Left cardiac atrium (tissue), 4 donors: ENCODE results near the gene C1orf21. TPM values are rescaled to one million over a fixed set of nuclear protein-coding genes. Genes with fewer than 3 reads are reported as not detected.
A peak's percentile ranks its signal among the peaks of the same experiment; 100 is the strongest.

Experiments
- ATAC-seq, 2 donors: fragments of 200-7000 bp; cut with Tn5 transposase; one replicate each; pipeline ENCODE4 v1.9.1; 2020; ENCODE audit warnings: mild to moderate bottlenecking in 2 of 2, moderate library complexity in 2 of 2
- DNase-seq: peaks from one replicate; pipeline ENCODE4 v3.0.0-alpha.2; 2020
- intact Hi-C, 2 donors: fragments of 100-400 bp; cut with DNase I; formaldehyde crosslinking; loops; one replicate each; pipeline versions ENCODE4 v1.14.1 to v1.15.1; 2022 to 2023
- total RNA-seq, 2 donors: library from RNA; stranded (reverse); fragmentation: NEBNext Ultra II Directional; extraction: Animal tissue kit (Norgen Biotek cat#: 25700); gene quantifications; one replicate each; pipeline ENCODE4 v1.2.1, GENCODE V29; 2021
- donor health status: DM: no; HTN: yes; CAD: no.
- donor health status: DM: no; HTN: yes; CAD: no; lungs with severe emphysema.
- donor health status: DM: yes; HTN: yes; CAD: no.
- donor health status: Dilated cardiomyopathy.

Gene C1orf21
- total RNA-seq, 2 donors from 2014 or later = 61.3 to 80.7 TPM

DNA sequence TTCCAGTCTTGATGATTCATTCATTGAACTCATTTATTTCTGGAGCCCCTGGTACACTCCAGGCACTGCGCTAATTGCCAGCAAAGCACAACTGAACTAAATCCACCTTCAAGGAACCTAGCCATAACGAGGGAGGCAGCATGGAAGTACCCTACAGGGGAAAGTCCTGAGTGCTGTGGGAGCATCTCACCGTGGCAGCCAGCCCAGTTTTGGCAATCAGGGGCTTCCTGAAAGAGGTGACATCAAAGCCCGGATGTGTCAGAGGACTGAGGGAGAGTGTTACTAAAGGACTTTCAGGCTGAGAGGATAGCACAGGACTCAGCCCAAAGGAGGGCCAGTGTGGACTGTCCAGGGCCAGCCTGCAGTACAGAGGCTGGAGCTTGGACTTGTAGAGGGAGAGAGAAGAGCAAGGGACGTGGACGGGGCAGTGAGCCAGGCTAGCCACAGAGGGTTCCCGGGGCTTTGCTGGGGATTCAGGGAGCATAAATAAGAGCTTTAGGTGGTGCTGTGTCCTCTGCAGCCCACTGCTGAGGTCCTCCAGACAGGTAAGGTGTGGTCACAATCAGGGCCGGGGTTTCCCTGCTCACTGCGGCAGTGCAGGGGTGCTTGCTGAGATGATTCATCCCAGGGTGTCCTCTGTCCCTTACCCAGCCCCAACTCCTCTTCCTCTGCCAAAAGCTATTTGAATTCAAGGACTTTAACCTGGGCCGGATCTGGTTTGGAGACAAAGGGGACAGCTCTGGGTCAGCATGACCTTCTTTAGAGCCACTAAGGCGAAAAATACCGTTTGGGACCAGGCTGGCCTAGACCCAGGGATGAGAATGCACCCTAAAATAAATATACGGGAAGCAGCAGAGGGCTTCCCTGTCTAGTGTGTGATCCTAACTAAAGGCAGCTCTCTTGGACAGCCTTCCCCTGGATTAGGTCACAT, 239.5 kb downstream of the C1orf21 start:
- ATAC-seq (peak; percentile 44 to 54), DNase-seq (peak; percentile 47)
- intact Hi-C loops = no loop called here

DNA sequence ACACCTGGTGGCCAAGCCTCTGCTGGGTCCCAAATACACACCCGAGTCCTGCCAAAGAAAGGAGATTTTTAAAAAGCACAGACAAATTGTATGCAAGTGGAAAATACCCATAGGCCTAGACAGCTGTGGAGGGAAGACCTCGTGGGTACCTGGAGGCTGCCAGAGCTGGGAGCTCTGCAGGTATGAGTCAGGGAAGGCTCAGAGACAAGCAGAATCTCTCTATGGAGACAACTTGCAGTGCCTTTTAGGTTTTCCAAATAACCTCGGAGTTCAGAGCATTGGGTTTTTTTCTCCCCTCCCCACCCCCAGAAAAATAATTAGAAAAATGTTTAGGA, 240.1 kb downstream of the C1orf21 start:
- ATAC-seq = no peak
- DNase-seq = no peak
- intact Hi-C loops = no loop called here

DNA sequence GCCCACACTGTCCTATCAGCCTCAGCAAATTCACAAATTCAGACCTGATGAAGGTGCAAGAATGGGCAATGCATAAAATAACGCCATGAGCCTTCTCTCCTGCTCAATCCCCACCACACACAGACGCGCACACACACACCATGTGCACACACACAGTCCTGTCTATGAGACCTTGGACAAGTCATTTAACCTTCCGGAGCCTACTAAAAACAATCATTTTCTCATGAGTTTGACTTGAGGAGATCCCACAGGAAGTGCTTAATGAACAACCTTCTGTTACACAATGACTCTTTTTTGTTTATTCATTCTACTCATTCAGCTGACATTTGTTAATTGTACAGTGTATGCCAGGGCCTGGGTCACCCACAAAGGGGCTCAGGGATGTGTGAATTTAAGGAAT, 242.4 kb downstream of the C1orf21 start:
- DNase-seq (no peak), ATAC-seq (no peak)
- intact Hi-C loops = no loop called here

DNA sequence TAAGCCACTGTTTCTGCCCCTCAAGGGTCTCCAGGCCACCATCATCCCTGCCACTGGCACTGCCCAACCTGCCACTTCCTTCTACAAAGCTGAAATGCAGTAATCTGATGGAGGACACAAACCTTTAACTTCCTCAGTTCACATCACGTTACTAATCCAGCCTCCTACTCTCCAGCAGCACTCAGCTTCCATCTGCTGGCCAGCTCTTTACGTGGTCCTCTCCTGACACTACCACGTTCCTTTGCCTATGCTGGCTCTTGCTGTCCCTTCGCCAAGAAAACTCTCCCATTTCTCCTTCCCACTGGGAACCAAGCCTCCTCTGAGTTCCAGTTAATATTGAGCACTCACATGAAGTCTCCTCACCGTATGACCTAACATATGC, 243.8 kb downstream of the C1orf21 start:
- ATAC-seq = no peak
- intact Hi-C loops = no loop called here
- DNase-seq = no peak

DNA sequence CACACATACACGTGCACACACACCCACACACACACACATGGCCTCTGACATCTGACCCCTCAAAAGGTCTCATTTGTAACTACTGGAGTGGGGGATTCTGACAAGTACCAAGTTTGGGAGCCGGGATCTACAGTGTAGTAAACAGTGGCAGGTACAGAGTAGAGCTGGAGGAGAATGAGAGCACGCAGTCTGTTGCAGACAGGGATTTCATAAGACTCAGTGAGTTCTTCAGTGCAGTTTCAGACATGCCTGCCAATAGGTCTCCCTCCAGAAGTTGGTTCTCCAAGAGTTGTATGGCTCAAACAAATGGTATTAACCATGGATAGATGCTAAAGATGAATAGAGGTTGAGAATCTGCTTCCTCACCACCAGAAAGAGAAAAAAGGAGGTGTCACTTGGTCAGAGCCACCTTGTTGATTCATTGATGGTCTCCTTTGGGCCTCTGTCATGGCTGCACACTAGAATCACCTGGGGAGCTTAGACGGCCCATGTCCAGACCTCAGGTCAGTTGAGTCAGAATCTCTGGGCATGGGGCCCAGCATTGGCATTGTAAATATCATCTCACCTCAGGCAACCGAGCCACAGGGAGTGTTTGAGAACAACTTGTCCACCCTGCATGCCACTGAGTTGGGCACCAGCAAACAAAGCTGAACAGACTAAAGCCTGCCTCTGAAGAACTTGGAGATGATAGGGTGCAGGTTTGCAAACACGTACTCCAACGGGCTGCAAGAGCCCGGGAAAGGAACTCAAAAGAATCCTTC, 245.8 kb downstream of the C1orf21 start:
- DNase-seq (peak; percentile 46), ATAC-seq (peak in 1 of 2 donors; percentile 31)
- intact Hi-C loops = no loop called here

DNA sequence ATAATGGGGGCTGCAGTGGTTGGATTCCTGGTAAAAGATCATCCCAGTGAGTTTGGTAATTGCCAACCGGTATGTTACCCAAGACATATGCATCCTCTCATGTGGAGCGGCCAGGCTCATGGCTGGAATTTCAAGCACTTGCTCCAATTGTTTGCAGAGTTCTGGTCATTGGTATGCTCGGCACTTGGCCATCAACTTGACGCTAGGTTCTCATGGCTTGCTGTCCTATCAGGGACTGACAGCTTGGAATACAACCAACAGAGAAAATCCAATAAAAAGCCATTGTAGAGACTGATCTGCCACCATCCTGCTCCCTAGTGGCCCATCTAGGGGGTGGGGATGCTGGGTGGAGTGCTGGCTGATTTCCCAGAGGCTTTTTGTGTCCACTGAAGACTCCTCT, 247.0 kb downstream of the C1orf21 start:
- no peak for ATAC-seq
- no peak for DNase-seq
- intact Hi-C loops = no loop called here

DNA sequence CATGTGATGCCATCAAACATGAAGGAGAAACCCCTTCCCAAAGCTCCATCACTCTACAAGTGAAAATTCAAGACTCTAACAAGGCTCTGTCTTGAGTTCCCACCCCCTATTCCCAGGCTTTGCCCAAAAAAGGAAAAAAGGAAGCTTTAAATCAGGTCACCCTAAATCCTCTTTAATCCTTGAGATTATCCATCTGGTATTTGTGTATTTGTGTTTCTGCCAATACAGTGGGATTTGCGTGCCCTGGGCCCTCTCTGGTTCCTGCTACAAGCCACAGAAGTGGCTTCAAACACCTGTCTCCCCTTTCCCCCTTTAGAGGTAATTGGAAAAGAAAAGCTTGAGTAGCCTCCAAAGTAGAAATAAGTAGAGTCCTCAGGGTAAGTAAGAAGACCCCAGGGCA, 247.5 kb downstream of the C1orf21 start:
- intact Hi-C loops = no loop called here
- no peak for ATAC-seq

DNA sequence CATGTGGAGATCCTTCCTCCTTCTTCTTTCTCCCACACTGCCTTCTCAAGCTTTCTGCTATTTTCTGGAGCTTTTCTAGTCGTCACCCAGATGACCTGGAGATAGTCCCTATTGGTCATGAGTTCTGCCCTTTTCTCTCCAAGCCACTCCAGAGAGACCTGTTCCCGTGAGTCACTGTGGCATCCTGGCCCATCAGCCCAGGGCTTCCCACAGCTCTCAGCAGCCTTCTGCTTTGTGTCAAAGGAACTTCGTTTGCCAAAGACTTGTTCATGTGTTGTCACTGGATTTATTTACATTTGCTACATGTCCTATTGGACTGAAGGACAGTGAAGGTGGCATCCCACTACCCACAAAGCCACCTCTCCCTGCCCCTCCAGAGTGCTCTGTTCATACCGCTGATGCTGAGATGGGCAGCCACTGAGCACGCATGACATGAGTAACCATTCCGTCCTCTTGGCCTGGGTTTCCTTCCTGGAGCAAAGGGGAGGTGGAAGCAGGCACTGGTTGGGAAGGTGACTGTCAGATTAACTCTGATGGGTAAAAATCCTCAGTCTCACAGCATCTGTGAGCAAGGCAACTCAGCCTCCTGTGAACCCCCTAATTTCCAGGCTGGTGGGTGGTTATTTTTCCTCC, 248.6 kb downstream of the C1orf21 start:
- no peak for DNase-seq
- ATAC-seq = no peak
- intact Hi-C loops = no loop called here

More for the DNA sequence above, 247.5 kb downstream of the C1orf21 start:
- DNase-seq = no peak

DNA sequence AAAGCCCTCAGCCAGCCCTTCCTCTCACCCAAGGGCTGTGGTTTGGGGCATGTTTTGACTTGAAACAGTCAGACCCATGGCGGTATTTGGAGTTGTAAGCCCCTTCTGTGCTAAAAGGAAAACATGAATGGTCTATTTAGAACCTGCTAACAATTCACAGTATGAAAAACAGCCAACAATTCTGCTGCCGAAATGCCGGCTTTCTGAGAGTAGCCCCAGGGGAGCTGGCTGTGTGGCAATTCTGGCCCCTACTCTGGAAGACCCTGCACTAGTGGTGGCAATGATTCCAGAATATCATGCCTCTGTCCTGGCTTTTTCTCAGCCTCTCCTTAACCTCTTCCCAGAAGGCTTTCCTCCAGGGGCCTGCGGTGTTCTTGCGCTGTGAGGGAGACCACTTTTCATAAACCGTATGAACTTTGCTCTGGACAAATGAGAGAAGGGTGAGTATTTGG, 249.2 kb downstream of the C1orf21 start:
- ATAC-seq (peak in 1 of 2 donors; percentile 45), DNase-seq (peak; percentile 59)
- intact Hi-C loops = no loop called here

DNA sequence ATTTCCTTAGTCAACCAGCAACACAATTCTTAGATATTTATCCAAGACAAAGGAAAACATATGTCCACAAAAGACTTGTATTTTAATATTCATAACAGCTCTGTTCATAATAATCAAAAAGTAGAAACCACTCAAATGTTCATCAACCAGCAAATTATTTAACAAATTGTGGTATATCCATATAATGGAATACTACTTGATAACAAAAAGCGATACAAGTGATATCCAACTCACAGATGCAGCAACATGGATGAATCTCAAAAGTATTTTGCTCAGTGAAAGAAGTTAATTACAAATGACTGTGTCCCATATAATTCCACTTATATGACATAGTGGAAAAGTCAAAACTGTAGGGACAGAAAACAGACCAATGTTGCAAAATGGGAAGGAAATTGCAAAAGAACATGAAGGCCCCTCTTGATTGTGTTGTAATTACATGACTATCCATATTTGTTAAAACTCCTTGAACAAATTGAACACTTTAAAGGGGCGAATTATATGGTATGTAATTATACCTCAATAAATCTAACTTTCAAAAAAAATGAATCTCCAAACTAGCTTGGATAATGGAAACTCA, 250.9 kb downstream of the C1orf21 start:
- intact Hi-C loops = no loop called here
- no peak for DNase-seq
- ATAC-seq = no peak

DNA sequence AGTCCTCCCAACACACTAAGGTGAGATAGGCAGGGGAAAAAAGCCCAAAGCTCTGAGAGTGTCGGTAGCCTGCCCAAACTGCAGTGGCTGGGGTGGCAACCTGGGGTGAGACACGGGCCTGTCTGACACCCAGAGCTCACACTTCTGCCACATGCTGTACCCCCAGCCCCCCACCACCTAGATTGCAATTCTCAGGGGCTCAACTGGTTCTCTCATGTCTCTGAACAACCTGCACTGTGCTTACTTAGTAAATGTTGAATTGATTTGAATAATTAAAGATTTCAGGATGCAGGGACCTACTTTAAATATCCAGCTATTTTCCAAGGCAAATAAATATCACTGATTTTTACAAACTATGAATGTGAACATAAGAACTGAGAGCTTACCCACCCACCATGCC, 252.4 kb downstream of the C1orf21 start:
- DNase-seq (no peak), ATAC-seq (no peak)
- intact Hi-C loops = no loop called here

DNA sequence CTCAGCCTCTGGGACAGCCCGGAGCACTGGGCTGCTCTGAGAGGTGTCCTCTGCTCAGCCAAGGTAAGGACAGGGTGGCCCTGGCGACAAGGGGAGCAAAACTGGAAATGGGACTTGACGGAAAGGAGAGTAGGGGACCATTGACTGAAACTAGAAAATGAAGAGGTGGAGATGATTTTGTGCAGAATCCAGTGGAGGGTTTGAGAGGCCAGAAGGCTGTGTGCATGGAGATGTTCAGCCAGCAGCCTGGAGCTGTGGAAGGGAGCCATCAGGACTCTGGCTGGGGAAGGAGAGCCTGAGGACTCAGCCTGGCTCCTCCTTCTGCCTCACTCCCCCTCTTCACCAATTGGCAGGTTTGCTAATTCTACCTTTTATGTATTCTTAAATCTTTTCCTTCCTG, 253.7 kb downstream of the C1orf21 start:
- intact Hi-C loops = no loop called here
- no peak for DNase-seq
- ATAC-seq = no peak

DNA sequence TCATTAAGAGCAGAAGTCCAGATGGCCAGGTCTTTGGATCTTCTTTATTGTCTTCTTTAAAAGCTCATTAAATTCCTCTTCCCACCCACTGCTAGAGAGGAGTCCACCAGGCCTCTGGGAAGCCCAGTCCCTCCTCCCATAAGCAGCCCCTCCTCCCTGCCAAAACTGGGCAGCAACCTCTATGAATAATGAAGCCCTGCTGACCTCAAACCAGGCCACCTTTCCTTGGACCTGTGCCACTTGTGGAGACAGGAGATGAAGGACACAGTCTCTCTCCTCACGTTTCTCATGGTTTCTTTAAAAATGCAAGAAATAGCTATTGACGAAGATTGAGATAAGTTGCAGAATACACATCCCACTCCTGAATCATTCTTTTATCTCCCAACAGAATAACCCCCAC, 255.1 kb downstream of the C1orf21 start:
- DNase-seq (no peak), ATAC-seq (no peak)
- intact Hi-C loops = no loop called here

DNA sequence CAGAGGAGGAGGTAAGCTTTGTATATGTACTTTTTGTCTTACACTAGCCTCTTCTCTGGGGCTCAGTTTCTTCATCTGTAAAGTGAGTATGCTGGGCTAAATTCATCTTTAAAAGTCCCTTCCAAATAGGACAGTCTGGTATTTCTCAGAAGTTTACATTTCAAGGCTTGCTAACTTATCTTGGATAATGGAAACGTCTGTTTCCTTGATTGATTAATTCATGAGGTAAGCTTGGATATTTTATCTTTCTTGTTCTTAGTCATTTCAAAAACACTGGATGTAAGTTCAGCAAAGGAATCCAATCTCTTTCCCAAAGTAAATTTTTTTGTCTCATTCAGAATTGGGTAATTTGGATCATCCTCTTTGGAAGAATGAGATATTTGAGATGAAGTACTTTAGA, 256.8 kb downstream of the C1orf21 start:
- ATAC-seq = no peak
- no peak for DNase-seq

DNA sequence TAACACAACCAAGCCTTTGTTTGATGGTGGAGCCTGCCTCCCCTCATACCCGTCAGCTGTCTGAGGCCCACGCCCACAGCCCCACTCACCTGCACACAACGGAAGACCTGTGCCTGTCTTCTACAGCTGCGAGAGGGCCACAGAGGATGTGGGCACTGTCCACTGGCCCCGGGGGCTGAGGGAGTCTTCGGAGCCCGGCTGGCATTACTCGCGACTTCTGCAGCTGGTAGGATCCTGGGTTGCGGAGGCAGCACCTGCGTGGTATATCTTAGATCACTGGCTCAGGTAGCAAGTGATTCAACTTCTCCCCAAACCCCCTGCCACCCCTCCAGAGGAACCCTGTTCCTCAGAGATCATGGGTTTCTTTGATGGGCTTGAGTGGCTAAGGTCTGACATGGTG, 257.9 kb downstream of the C1orf21 start:
- ATAC-seq (no peak), DNase-seq (no peak)
- intact Hi-C loops = no loop called here

More for the DNA sequence above, 256.8 kb downstream of the C1orf21 start:
- intact Hi-C loops = no loop called here

DNA sequence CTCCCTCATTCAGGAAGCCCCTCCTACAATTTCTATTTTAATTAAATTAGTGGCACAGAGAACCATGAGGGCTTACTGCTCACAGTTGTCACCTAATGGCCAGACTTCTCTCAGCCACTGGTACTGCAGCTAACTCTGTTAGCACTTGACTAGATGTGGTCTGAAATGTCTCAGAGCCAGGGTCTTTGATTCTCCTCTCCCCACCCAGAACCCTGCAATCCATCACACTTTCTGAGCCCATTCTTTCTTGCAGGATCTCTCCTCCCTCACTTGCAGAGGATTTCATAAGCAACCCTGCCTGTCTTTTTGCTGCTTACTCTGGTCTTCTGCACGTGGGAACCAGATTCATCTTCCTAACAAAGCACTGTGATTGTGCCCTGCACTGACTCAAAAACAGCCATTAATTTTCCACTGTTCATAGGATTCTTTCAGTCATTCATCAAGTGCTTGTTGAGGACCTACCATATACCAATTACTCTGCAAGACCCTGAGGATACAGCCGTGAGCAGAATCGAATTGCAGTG, 259.4 kb downstream of the C1orf21 start:
- no peak for ATAC-seq
- intact Hi-C loops = no loop called here

DNA sequence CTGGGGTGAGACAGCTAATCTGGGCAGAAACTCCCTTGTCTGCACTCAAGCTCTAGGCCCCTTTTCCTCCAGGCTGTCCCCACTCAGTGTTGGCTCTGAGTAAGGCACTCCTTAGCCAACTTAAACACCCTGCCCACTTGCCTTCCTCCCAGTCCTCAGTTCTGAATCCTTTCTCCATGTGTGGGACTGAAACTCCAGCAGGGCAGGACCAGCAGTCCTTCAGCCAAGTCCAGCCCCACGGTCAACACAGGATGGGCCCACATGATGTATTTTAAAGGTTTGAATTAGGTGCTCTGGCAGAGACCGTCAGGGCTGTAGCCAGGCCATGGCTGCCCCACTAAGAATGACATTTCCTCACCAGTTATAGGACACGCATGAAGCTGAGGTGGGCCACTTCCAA, 260.0 kb downstream of the C1orf21 start:
- ATAC-seq = peak in 1 of 2 donors; percentile 51
- no peak for DNase-seq
- intact Hi-C loops = no loop called here

More for the DNA sequence above, 259.4 kb downstream of the C1orf21 start:
- DNase-seq = no peak

DNA sequence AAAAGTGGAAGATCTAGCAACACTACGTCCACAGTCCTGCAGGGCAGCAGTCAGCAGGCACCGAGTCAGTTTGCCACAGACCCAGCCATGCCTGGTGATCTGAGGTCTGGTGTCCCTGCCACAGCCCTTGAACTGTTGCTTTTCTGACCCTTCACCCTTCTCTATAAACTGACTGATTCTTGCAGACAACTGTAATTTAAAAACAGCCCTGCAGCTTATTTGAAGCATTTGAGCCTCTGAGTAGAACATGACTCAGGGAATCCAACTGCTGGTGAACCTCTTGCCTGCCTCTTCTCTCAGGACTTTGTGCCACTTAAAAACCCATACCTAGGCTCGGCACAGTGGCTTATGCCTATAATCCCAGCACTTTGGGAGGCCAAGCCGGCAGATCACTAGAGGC, 260.6 kb downstream of the C1orf21 start:
- ATAC-seq (no peak), DNase-seq (no peak)
- intact Hi-C loops = no loop called here

DNA sequence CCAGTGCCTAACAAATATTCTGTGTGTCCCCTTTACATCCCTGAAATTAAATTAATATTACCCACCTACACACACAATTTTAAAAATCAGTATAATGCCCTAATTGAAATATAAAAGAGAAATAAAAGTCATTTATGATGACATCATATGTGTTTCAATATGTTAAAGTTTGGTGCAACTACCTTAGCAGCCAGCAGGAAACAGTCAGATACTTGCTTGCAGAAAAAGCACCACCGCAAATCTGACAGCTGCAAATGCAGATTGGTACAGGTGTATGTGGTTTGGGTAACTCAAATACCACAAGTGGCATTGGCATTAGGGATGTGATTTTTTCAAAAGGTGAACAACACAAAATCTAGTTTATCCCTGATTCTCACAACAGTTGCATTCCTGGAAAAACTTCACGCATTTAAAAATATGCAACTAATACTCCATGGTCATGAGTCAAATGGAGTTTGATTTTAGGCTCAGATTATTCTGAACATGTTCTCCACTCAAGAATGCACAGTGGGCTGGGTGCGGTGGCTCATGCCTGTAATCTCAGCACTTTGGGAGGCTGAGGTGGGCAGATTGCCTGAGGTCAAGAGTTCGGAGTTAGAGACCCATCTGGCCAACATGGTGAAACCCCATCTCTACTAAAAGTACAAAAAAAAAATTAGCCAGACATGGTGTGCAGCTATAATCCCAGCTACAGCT, 261.5 kb downstream of the C1orf21 start:
- DNase-seq (no peak), ATAC-seq (no peak)
- intact Hi-C loops = no loop called here
